Occipital lobe (tissue), 2 donors: Measurements from ENCODE around the gene ENTPD8. TPM values are rescaled to one million over a fixed set of nuclear protein-coding genes. Genes with fewer than 3 reads are reported as not detected.
"Not testable (repeated sequence)": the region's sequence is repeated elsewhere in the genome, so short reads cannot be mapped to it uniquely, and the experiment has no call there.

Experiments used
- DNase-seq: peaks from one replicate; lab custom pipeline; 2025; lab: John Stamatoyannopoulos, UW
- total RNA-seq: library from RNA; depleted of rRNA; stranded (reverse); fragments of >200 nt; gene quantifications from one replicate; pipeline ENCODE4 v1.2.3, GENCODE V29; 2014

ENTPD8 gene
- total RNA-seq, 1 donor from 2014 or later: 0.16 TPM

GRCh38 chr9:137396634-137397367, 44.4 kb downstream of the ENTPD8 start:
- DNase-seq: no peak

GRCh38 chr9:137396227-137396626, 44.9 kb downstream of the ENTPD8 start:
- no peak for DNase-seq

- no peak for DNase-seq
Measured at GRCh38 chr9:137395666-137396010, 45.5 kb downstream of the ENTPD8 start.

GRCh38 chr9:137394866-137395665, 46.1 kb downstream of the ENTPD8 start:
- no peak for DNase-seq

- DNase-seq: no peak
Measured at GRCh38 chr9:137393176-137394150, 47.7 kb downstream of the ENTPD8 start.

- DNase-seq: no peak
Measured at GRCh38 chr9:137392232-137393007, 48.7 kb downstream of the ENTPD8 start.

GRCh38 chr9:137391411-137391754, 49.8 kb downstream of the ENTPD8 start:
- DNase-seq: no peak

- DNase-seq: no peak
Measured at GRCh38 chr9:137390553-137391410, 50.4 kb downstream of the ENTPD8 start.

GRCh38 chr9:137389428-137389746, 51.8 kb downstream of the ENTPD8 start:
- no peak for DNase-seq

- no peak for DNase-seq
Measured at GRCh38 chr9:137388589-137389427, 52.3 kb downstream of the ENTPD8 start.

GRCh38 chr9:137387891-137388560, 53.1 kb downstream of the ENTPD8 start:
- DNase-seq: no peak

- DNase-seq: no peak
Measured at GRCh38 chr9:137387114-137387890, 53.9 kb downstream of the ENTPD8 start.

- not testable (repeated sequence) for DNase-seq
Measured at GRCh38 chr9:137386507-137387113, 54.5 kb downstream of the ENTPD8 start.

- DNase-seq: no peak
Measured at GRCh38 chr9:137385061-137385655, 56.0 kb downstream of the ENTPD8 start.
